Epithelial cell of esophagus (primary cell): ENCODE measurements around the gene PTPRT.

Experiments used
- DNase-seq: peaks from one replicate; pipeline ENCODE4 v3.0.0; 2010; ENCODE audit warnings: low read depth
- H3K4me3 ChIP-seq: 2 replicates; pipeline ENCODE4 v1.5.1; 2011; ENCODE audit warnings: mild to moderate bottlenecking, low read length, control low read depth
- CTCF ChIP-seq: IDR thresholded peaks from 2 replicates; pipeline ENCODE4 v1.5.1; 2011; ENCODE audit warnings: low read depth, mild to moderate bottlenecking, low read length, control low read depth, inconsistent platforms; ENCODE audit not compliant: insufficient read depth; ENCODE audit errors: missing control alignments

Gene PTPRT

DNA sequence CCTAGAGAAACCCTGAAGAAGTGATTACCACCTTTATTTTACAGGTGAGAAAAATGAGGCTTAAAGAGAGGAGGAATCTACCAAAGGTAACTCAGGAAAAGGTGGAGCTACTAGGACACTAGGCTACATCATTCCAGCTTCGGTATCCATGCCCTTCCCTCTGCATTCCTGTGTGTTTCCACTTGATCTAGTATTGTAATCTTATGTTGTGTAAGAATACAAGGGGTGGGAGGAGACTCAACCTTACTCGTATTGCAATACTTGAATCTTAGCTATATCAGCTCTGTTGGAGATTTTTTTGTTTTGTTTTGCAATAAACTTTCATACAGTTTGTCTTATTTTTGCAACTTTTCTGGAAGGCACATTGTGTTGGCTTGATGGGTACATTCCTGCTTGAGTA, 742.4 kb downstream of the PTPRT start:
- no peak overlapping the region for H3K4me3 ChIP-seq
- no peak for DNase-seq
- TF ChIP-seq CTCF: no peak

GRCh38 chr20:42444799-42445198, 744.9 kb downstream of the PTPRT start:
- no peak for DNase-seq
- no peak overlapping the region for H3K4me3 ChIP-seq
- TF ChIP-seq CTCF: no peak

DNA sequence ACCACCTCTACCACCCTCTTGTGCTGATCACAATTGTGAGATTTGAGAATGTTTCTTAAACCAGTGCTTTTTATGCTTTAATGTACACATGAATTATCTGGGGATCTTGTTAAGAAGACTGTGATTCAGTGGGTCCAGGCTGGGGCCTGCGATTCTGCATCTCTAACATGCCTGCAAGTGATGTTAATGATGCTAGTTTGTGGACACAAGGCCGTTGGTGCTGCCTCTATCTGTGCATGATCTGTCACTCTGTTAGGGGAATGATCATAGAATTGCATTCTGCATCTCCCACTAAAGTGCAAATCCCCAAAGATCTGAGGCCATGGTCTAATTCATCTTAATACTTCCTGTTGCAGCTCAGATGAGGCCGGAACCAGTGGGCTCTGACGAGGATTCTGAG, 746.5 kb downstream of the PTPRT start:
- DNase-seq: no peak
- no peak for TF ChIP-seq CTCF
- no peak overlapping the region for H3K4me3 ChIP-seq

GRCh38 chr20:42442716-42443115, 747.0 kb downstream of the PTPRT start:
- no peak for TF ChIP-seq CTCF
- no peak for DNase-seq

DNA sequence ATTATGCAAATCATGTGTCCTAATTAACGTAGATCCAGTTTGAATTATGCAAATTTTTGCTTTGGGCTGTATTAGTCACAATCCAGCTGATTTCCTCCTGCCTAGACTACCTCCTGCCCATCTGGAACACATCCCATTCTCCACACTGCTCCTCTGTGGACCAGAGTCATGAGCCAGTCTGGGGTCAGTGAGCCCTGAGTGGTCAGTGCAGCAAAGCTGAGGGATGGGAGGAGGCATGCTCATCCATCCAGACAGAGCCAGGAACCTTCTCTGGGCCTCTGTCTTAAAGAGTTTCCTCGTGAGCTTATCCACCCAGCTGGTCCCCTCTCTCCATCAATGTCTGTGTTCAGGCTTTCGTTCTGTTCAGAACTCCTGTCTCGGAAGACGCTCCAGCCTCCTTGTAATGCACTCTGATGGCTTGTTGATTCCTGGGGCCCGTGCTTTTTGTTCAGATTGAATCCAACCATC, 747.8 kb downstream of the PTPRT start:
- H3K4me3 ChIP-seq: no peak overlapping the region
- no peak for DNase-seq
- no peak for TF ChIP-seq CTCF

More at GRCh38 chr20:42442716-42443115, 747.0 kb downstream of the PTPRT start:
- no peak overlapping the region for H3K4me3 ChIP-seq

DNA sequence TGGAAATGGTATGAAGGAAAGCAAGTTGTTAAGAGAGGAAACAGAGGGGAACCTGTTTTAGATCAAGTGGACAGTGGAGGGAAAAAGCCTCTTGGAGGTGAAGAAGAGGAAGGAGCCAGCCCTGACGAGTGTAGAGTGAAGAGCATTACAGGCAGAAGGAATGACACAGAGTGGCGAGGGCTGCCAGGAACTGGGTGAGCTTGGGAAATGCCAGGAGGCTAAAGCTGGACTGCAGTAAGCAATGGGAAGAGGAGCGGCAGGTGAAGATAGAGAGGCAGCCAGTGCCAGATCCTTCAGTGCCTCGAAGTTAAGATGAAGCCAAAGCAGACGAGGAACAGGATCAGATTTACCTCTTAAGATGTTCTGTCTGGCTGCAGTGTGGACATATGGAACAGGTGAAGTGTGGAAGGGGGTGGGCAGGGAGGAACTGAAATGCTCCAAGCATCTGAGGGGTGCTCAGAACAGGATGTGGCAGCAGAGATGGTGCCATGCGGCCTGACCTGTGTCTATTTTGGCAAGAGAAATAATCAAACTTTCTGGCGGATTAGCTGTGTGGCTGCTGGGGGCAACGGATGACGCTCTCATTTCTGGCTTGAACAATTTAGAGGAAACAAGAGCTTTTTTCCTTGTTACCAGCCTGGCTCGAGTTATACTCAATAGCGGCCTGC, 748.4 kb downstream of the PTPRT start:
- H3K4me3 ChIP-seq: no peak overlapping the region
- TF ChIP-seq CTCF: no peak
- DNase-seq: no peak

DNA sequence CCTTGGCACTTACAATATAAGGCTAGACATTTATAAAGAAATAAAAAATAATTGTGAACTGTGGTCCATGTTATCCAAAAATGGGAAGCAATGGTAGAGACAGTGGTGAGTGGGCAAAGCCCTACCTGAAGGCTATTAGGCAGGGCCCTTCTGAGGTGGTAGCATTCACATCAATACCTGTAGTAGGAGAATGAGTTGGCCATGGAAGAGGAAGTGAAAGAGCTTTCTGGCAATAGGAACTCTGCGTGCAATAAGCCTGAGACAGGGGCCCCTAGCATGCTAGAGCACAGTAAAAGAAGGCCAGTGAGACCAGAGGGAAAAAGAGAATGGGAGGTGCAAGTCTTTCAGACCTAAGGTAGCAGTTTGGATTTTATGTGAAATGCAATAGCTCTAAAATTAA, 754.5 kb downstream of the PTPRT start:
- DNase-seq: no peak
- TF ChIP-seq CTCF: no peak
- no peak overlapping the region for H3K4me3 ChIP-seq
